GM21526 (cell line): Measurements from ENCODE around the gene PDE6D.

Experiments
- ATAC-seq: cut with Tn5 transposase; IDR thresholded peaks from one replicate; pipeline ENCODE4 v1.9.1; 2021; ENCODE audit warnings: moderate library complexity; ENCODE audit not compliant: unreplicated experiment, low FRiP score

The PDE6D gene

GRCh38 chr2:231685349-231686191, 95.5 kb downstream of the PDE6D start:
- no peak for ATAC-seq

GRCh38 chr2:231684314-231685223, 96.5 kb downstream of the PDE6D start:
- ATAC-seq: no peak

GRCh38 chr2:231683292-231684235, 97.5 kb downstream of the PDE6D start:
- no peak for ATAC-seq

- no peak for ATAC-seq
Observed at GRCh38 chr2:231682603-231683291, 98.3 kb downstream of the PDE6D start.
